HCT116 (cell line): ENCODE results near the gene TAF15. TPM values are rescaled to one million over a fixed set of nuclear protein-coding genes. Genes with fewer than 3 reads are reported as not detected.

Experiments used
- ATAC-seq: fragments of 200-7000 bp; cut with Tn5 transposase; 2 replicates; pipeline ENCODE4 v1.9.1; 2020; ENCODE audit warnings: mild to moderate bottlenecking, moderate library complexity
- BruUV-seq: library from RNA; stranded (reverse); fragments of 400-500 nt; replicated peaks from 2 replicates; lab custom pipeline; 2021; lab: Mats Ljungman, UMichigan
- CTCF ChIA-PET: fragments of 300-600 bp; sonication (Branson Sonifier 250); formaldehyde crosslinking; loops from one replicate; lab custom pipeline; 2021; ENCODE audit warnings: antibody characterized with exemption; lab: Charles Lee
- POLR2A ChIA-PET: fragments of 300-600, 350-600 bp; sonication (Branson Sonifier 250); formaldehyde crosslinking; loops from one replicate; lab custom pipeline; 2021; ENCODE audit warnings: antibody characterized with exemption; lab: Charles Lee
- RAD21 ChIA-PET, 2 experiments: fragments of 300-600 bp; sonication (Branson Sonifier 250); formaldehyde crosslinking; loops; one replicate each; lab custom pipeline; 2023; ENCODE audit warnings: low total read pairs in 2 of 2; ENCODE audit not compliant: uncharacterized antibody in 2 of 2, unreplicated experiment in 2 of 2, low non-redundant PET in 1 of 2; lab: Charles Lee
- DNase-seq: peaks from one replicate; pipeline ENCODE4 v3.0.0-alpha.2; 2010; ENCODE audit warnings: low read depth, low spot score
- H2AFZ ChIP-seq: fragments of 200-600 bp; shearing (Covaris generic), sonication (generic); 2 replicates; pipeline ENCODE4 v1.6.1; 2017; ENCODE audit warnings: low read depth, mixed run types, mixed read lengths, antibody characterized with exemption, low read length; ENCODE audit not compliant: poor library complexity, severe bottlenecking
- H3K27ac ChIP-seq: 2 replicates; pipeline ENCODE4 v1.5.1; 2012; ENCODE audit warnings: low read depth, low read length
- H3K27me3 ChIP-seq: fragments of 200-600 bp; sonication (generic); 2 replicates; pipeline ENCODE4 v1.6.1; 2016; ENCODE audit warnings: mixed run types, low read length, mixed read lengths; ENCODE audit not compliant: insufficient read depth
- H3K36me3 ChIP-seq, 2 experiments: fragments of 200-500 bp in 1 of 2; fragments of 200-600 bp in 1 of 2; sonication (Bioruptor generic) in 1 of 2; sonication (generic) in 1 of 2; 2 replicates each; pipeline versions ENCODE4 v1.5.1 to v1.6.1; 2014 to 2016; ENCODE audit warnings: low read length in 2 of 2, inconsistent platforms in 1 of 2, mixed read lengths in 1 of 2, mixed run types in 1 of 2; ENCODE audit not compliant: insufficient read depth in 2 of 2, control insufficient read depth in 1 of 2
- H3K4me1 ChIP-seq, 2 experiments: fragments of 200-600 bp in 1 of 2; sonication (generic) in 1 of 2; 2 replicates each; pipeline versions ENCODE4 v1.5.1 to v1.6.1; 2012 to 2017; ENCODE audit warnings: low read length in 2 of 2, inconsistent platforms in 1 of 2, mild to moderate bottlenecking in 1 of 2, mixed read lengths in 1 of 2, mixed run types in 1 of 2, moderate library complexity in 1 of 2; ENCODE audit not compliant: insufficient read depth in 2 of 2, control insufficient read depth in 1 of 2
- H3K4me2 ChIP-seq: fragments of 200-600 bp; sonication (generic); 2 replicates; pipeline ENCODE4 v1.6.1; 2017; ENCODE audit warnings: mixed run types, low read length, mixed read lengths
- H3K4me3 ChIP-seq, 2 experiments: fragments of 200-600 bp in 1 of 2; sonication (generic) in 1 of 2; replicated peaks in 1 of 2; 2 replicates each; pipeline ENCODE4 v1.5.1; 2011 to 2016; ENCODE audit warnings: low read length in 2 of 2, control low read depth in 1 of 2, low read depth in 1 of 2, mild to moderate bottlenecking in 1 of 2, mixed read lengths in 1 of 2, mixed run types in 1 of 2
- H3K79me2 ChIP-seq: fragments of 200-600 bp; sonication (generic); 2 replicates; pipeline ENCODE4 v1.6.1; 2017; ENCODE audit warnings: mild to moderate bottlenecking, mixed run types, low read length, moderate library complexity, mixed read lengths; ENCODE audit not compliant: insufficient read depth
- H3K9ac ChIP-seq: fragments of 200-600 bp; sonication (generic); 2 replicates; pipeline ENCODE4 v1.6.1; 2016; ENCODE audit warnings: low read length, mixed read lengths
- H3K9me2 ChIP-seq: fragments of 200-600 bp; sonication (generic), shearing (Covaris generic); 2 replicates; pipeline ENCODE4 v1.6.1; 2017; ENCODE audit warnings: mixed run types, mild to moderate bottlenecking, moderate library complexity; ENCODE audit not compliant: insufficient read depth
- H3K9me3 ChIP-seq, 2 experiments: fragments of 200-500 bp in 1 of 2; fragments of 200-600 bp in 1 of 2; sonication (Bioruptor generic) in 1 of 2; sonication (generic) in 1 of 2; 2 replicates each; pipeline ENCODE4 v1.6.1; 2014 to 2017; ENCODE audit warnings: low read length in 2 of 2, mixed read lengths in 2 of 2, inconsistent platforms in 1 of 2, low read depth in 1 of 2, mild to moderate bottlenecking in 1 of 2, mixed run types in 1 of 2, moderate library complexity in 1 of 2; ENCODE audit not compliant: control insufficient read depth in 1 of 2, insufficient read depth in 1 of 2
- H4K20me1 ChIP-seq: fragments of 200-600 bp; sonication (generic), shearing (Covaris generic); 2 replicates; pipeline ENCODE4 v1.6.1; 2017; ENCODE audit warnings: mixed run types, mild to moderate bottlenecking, moderate library complexity; ENCODE audit not compliant: insufficient read depth
- CEBPB ChIP-seq: IDR thresholded peaks from 2 replicates; pipeline ENCODE4 v1.6.1; 2012; ENCODE audit warnings: low read depth
- EZH2 ChIP-seq: fragments of 200-600 bp; sonication (generic); IDR thresholded peaks from 2 replicates; pipeline ENCODE4 v1.6.1; 2017; ENCODE audit warnings: antibody characterized with exemption, mixed run types
- EZH2phosphoT487 ChIP-seq: fragments of 200-600 bp; IDR thresholded peaks from 2 replicates; pipeline ENCODE4 v1.6.1; 2018; ENCODE audit warnings: antibody characterized with exemption, borderline replicate concordance
- FOSL1 ChIP-seq: IDR thresholded peaks from 2 replicates; pipeline ENCODE4 v1.6.1; 2012; ENCODE audit warnings: low read depth
- MAX ChIP-seq: IDR thresholded peaks from 2 replicates; pipeline ENCODE4 v1.6.1; 2012
- POLR2A ChIP-seq: IDR thresholded peaks from 2 replicates; pipeline ENCODE4 v1.7.0; 2011; ENCODE audit warnings: borderline replicate concordance; ENCODE audit not compliant: insufficient read depth, insufficient read length; ENCODE audit errors: extremely low read depth
- POLR2AphosphoS5 ChIP-seq: IDR thresholded peaks from 2 replicates; pipeline ENCODE4 v1.6.1; 2011; ENCODE audit warnings: mild to moderate bottlenecking, low read depth, low read length, moderate library complexity
- RAD21 ChIP-seq: IDR thresholded peaks from 2 replicates; pipeline ENCODE4 v1.6.1; 2012; ENCODE audit warnings: low read depth, mild to moderate bottlenecking
- REST ChIP-seq: IDR thresholded peaks from 2 replicates; pipeline ENCODE4 v1.6.1; 2012; ENCODE audit warnings: low read depth
- SIN3A ChIP-seq: IDR thresholded peaks from 2 replicates; pipeline ENCODE4 v1.6.1; 2012; ENCODE audit warnings: low read depth
- SP1 ChIP-seq: IDR thresholded peaks from 2 replicates; pipeline ENCODE4 v1.6.1; 2012; ENCODE audit warnings: low read depth
- SRF ChIP-seq: IDR thresholded peaks from 2 replicates; pipeline ENCODE4 v1.6.1; 2012; ENCODE audit warnings: low read depth
- TCF7L2 ChIP-seq: IDR thresholded peaks from 2 replicates; pipeline ENCODE4 v1.7.0; 2011; ENCODE audit warnings: borderline replicate concordance, inconsistent platforms; ENCODE audit not compliant: insufficient read depth, insufficient read length; ENCODE audit errors: extremely low read depth
- YY1 ChIP-seq: IDR thresholded peaks from 2 replicates; pipeline ENCODE4 v1.6.1; 2011; ENCODE audit warnings: low read length, low read depth, moderate library complexity, mild to moderate bottlenecking; ENCODE audit not compliant: insufficient replicate concordance; ENCODE audit errors: extremely low read depth
- ZBTB33 ChIP-seq: IDR thresholded peaks from 2 replicates; pipeline ENCODE4 v1.6.1; 2011; ENCODE audit warnings: mild to moderate bottlenecking, low read length, moderate library complexity; ENCODE audit not compliant: insufficient replicate concordance; ENCODE audit errors: extremely low read depth
- ZFX ChIP-seq: fragments of 450-650 bp; IDR thresholded peaks from 2 replicates; pipeline ENCODE4 v1.6.1; 2017
- ZNF274 ChIP-seq: fragments of 200-500 bp; sonication (Bioruptor generic); IDR thresholded peaks from 2 replicates; pipeline ENCODE4 v1.6.1; 2014; ENCODE audit warnings: mild to moderate bottlenecking, low read depth, low read length, inconsistent platforms
- intact Hi-C: fragments of 100-400 bp; cut with micrococcal nuclease; formaldehyde crosslinking; loops from 2 replicates; pipeline ENCODE4 v1.10.0; 2022
- total RNA-seq: library from RNA; stranded (reverse); gene quantifications from one replicate; pipeline ENCODE4 v1.2.1, GENCODE V29; 2021; ENCODE audit not compliant: unreplicated experiment
- TF ChIP-seq, protein P1 (sequence below), 3 experiments: fragments of 200-600 bp in 1 of 3; sonication (generic) in 1 of 3; IDR thresholded peaks in 2 of 3; conservative IDR thresholded peaks in 1 of 3; 2 replicates each; pipeline ENCODE4 v1.5.1; 2012 to 2017; ENCODE audit warnings: low read depth in 2 of 3, low read length in 2 of 3, antibody characterized with exemption in 1 of 3, borderline replicate concordance in 1 of 3, control low read depth in 1 of 3, mild to moderate bottlenecking in 1 of 3, mixed read lengths in 1 of 3, mixed run types in 1 of 3, moderate library complexity in 1 of 3; ENCODE audit not compliant: insufficient read depth in 1 of 3
- TF ChIP-seq, protein P2 (sequence below): IDR thresholded peaks from 2 replicates; pipeline ENCODE4 v1.6.1; 2012

The TAF15 gene
- total RNA-seq, 1 experiment from 2014 or later, result 346 TPM

DNA sequence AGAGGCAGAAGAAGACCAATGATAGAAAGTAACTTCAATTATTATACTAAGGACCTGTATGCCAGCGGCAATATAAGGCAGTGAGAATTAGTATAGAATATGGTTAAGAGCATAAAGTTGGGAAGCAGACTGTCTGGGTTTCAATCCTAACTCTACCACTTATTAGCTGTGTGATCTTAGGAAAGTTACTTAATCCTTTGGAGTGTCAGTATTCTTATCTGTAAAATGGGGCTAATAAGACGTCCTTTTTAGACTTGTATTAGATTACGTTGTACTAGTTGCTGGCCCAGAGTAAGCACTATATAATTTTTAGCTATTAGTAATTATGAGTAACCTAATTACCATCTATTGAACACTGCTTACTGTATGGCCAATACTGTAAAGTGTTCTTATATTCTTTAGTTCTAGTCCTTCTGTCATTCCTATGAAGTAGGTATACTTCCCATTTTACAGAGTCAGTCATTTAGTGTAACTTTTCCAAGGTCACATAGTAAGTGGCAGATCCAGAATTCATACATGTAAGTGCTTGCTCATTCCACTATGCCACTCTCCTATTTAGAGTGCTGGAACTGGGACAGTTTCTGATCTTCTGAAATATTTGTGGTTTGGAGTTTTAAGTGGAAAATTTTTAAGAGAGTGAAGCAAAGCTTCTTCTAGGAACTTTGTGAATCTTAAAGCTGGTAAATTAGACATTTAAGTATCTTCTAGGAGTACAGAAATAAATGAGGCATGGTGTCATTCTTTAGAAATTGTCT lies 36.9 kb downstream of the TAF15 start:
- Histone ChIP-seq H3K4me1 (no peaks in the 10 kb centered on the region), H3K79me2 (peaks cover 52% of the 10 kb centered on the region), H3K27ac (no peak overlapping the region), H3K4me3 (no peak overlapping the region), H3K36me3 (peaks cover 57 to 64% of the 10 kb centered on the region in 2 experiments), H3K27me3 (no peaks in the 10 kb centered on the region), H2AFZ (no peak overlapping the region), H3K9me2 (no peaks in the 10 kb centered on the region), H3K9me3 (no peaks in the 10 kb centered on the region), H4K20me1 (peaks cover 22% of the 10 kb centered on the region; the same call in 1 of the 2 replicates), H3K4me2 (no peak overlapping the region), H3K9ac (no peak overlapping the region)
- intact Hi-C loops, result loop anchor here (10.0 kb wide), 1 partner anchor 309 kb away; no protein-coding TSS in a partner anchor
- RAD21 ChIA-PET, result no interaction called here
- POLR2A ChIA-PET, result no interaction called here
- DNase-seq (no peak), ATAC-seq (no peak)
- no TSS peak for BruUV-seq
- TF ChIP-seq TCF7L2 (no peak), MAX (no peak), ZBTB33 (no peak), SP1 (no peak), EZH2phosphoT487 (no peak), RAD21 (no peak), YY1 (no peak), EZH2 (no peak), CEBPB (no peak), ZNF274 (no peak), FOSL1 (no peak), SRF (no peak), SIN3A (no peak), POLR2AphosphoS5 (no peak), REST (no peak), POLR2A (no peak), ZFX (no peak)
- TF ChIP-seq, protein P1, sequence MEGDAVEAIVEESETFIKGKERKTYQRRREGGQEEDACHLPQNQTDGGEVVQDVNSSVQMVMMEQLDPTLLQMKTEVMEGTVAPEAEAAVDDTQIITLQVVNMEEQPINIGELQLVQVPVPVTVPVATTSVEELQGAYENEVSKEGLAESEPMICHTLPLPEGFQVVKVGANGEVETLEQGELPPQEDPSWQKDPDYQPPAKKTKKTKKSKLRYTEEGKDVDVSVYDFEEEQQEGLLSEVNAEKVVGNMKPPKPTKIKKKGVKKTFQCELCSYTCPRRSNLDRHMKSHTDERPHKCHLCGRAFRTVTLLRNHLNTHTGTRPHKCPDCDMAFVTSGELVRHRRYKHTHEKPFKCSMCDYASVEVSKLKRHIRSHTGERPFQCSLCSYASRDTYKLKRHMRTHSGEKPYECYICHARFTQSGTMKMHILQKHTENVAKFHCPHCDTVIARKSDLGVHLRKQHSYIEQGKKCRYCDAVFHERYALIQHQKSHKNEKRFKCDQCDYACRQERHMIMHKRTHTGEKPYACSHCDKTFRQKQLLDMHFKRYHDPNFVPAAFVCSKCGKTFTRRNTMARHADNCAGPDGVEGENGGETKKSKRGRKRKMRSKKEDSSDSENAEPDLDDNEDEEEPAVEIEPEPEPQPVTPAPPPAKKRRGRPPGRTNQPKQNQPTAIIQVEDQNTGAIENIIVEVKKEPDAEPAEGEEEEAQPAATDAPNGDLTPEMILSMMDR (IDR thresholded peaks at IDR 0.05 in 2 of 3, conservative IDR thresholded peaks at IDR 0.05 in 1 of 3; ENCODE audit: borderline replicate concordance in 1 of 3, insufficient read depth in 1 of 3, low read depth in 2 of 3, low read length in 2 of 3), result no peak
- TF ChIP-seq, protein P2, sequence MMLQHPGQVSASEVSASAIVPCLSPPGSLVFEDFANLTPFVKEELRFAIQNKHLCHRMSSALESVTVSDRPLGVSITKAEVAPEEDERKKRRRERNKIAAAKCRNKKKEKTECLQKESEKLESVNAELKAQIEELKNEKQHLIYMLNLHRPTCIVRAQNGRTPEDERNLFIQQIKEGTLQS, result no peak
- CTCF ChIA-PET, result interaction anchor here (0.6 to 1.1 kb wide), 2 partner anchors 10 to 17 kb away, joined by 3 read pairs; no protein-coding TSS in a partner anchor
